SKM-1 (cell line): ENCODE data around the gene ADAR.
"Not testable (repeated sequence)": the region's sequence is repeated elsewhere in the genome, so short reads cannot be mapped to it uniquely, and the experiment has no call there.

Experiments
- DNase-seq: peaks from one replicate; lab custom pipeline; 2025; ENCODE audit not compliant: unreplicated experiment; lab: John Stamatoyannopoulos, UW

The ADAR gene

GRCh38 chr1:154607609-154608396, at the start of gene ADAR:
TSS of gene ADAR (minus strand) at chr1:154608186. CDS start at chr1:154608006, 180 bp downstream.
- DNase-seq, result peak; percentile 99

GRCh38 chr1:154657556-154657955, 49.6 kb upstream of the ADAR start:
- DNase-seq, result peak; percentile 93

- DNase-seq, result no peak
Measured at GRCh38 chr1:154652893-154653292, 44.9 kb upstream of the ADAR start.

DNA sequence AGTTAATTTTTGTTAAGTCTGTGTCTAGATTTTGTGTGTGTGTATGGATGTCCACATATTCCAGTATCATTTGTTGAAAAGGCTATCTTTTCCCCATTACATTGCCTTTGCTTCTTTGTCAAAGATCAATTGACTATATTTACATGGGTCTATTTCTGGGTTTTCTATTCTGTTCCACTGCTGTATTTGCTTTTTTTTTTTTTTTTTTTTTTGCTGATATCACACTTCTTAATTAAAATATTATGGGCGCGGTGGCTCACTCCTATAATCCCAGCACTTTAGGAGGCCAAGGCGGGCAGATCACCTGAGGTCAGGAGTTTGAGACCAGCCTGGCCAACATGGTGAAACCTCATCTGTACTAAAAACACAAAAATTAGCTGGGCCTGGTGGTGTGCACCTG, 36.7 kb upstream of the ADAR start:
- not testable (repeated sequence) for DNase-seq

DNA sequence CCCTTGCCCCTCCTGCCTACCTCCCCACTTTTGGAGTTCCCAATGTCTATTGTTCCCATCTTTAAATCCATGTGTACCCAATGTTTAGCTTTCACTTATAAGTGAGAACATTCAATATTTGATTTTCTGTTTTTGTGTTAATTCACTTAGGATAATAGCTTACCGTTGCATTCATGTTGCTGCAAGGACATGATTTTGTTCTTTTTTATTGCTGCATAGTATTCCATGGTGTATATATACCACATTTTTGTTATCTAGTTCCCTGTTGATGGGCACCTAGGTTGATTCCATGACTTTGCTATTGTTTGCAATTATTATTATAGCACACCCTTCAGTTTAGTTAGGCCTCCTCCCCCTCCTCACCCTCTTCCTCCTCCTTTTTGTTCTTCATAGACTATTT, 33.5 kb upstream of the ADAR start:
- DNase-seq, result no peak

GRCh38 chr1:154639876-154640275, 31.9 kb upstream of the ADAR start:
- no peak for DNase-seq

GRCh38 chr1:154635171-154635570, 27.2 kb upstream of the ADAR start:
- DNase-seq, result no peak

DNA sequence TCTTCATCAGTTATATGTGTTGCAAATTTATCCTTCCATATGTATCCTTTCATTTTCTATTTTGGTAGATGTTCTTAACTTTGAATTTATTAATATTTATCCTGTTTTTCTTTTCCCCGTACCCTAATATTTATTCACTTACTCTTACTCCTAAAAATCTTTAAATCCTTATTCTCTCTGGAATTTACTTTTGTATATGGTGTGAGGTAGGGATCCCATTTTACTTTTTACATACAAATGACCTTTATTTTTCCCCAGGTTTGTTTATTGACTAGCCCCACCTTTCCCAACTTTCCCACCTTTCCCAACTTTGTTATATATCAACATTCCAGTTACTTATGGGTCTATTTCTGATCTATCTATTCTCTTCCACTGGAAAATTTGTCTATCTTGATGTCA, 21.7 kb upstream of the ADAR start:
- DNase-seq, result no peak

GRCh38 chr1:154629061-154629674, 21.2 kb upstream of the ADAR start:
- no peak for DNase-seq

DNA sequence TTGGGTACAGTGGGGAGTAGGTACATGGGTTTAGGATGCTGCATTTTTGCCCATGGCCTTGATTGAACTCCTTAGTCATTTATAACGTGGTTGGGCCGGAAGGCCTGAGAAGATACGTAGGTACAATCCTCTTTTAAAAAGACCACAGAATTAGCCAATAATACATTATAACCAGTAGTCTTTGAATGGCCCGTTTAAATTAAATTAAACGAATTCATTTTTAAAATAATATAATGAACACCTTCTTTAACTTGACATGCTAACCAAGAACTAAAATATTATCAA, 20.1 kb upstream of the ADAR start:
- no peak for DNase-seq

- peak; percentile 80 for DNase-seq
Measured at GRCh38 chr1:154627257-154628120, 19.5 kb upstream of the ADAR start.

DNA sequence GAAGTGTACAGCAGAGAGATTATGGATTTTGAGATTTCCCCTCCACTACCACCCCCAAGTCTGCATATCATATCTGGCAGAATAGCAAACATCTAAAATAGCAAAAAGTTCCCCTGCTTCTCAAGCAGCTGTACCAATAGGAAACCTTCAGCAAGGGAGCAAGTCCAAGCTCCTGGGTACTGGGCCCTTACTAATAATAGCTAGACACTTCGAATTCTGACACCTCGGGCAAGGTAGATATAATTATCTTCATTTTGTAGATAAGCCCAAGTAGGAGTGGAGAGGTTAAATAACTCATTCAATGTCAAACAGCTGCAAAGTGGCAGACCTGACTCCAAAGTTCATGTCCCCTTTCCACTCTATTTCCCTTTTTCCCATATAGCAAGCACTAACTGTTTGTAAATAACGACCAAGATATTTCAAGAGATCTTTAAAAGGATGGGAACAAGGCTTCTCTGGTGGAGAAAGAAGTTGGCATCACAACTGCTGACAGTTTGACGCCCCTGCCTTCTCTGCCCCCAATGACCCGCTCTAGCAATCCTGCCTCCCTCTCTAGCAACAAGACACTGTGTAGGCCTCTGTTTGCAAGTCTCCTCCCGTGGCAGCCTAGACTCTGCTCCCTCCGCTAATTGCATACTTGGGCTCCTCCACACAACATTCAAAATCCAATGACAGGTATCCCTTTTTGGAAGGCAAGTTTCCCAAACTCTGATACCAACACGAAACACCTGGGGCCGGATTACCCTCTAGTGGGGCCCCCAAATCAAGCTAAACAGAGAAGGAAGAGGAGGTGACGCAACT, 18.7 kb upstream of the ADAR start:
- peak; percentile 80 for DNase-seq

GRCh38 chr1:154624746-154625643, 17.0 kb upstream of the ADAR start:
- no peak for DNase-seq

GRCh38 chr1:154623358-154623757, 15.4 kb upstream of the ADAR start:
- DNase-seq, result peak; percentile 71

DNA sequence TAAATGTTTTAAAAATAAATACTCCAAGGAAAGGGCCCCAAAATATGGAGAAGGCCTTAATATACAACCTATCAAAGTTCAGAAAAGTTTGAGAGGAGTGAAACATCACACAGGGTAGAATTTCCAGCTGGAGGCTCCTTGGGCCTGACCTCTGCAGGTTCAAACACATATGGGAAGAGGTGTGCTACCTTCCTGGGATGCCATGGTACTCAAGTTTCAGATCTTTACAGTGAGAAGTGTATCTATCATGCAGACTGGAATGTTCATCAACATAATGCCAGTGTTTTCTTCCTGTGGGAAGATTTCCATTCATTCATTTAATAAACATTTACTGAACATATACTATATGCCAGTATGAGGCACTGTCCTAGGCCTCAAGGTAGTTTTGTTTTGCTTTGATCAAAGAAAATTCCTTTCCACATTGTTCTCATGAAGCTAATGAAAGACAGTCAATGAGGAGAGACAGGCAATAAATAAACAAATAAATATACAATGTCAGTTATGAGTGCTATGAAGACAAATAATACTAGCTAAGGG, 14.6 kb upstream of the ADAR start:
- DNase-seq, result no peak

DNA sequence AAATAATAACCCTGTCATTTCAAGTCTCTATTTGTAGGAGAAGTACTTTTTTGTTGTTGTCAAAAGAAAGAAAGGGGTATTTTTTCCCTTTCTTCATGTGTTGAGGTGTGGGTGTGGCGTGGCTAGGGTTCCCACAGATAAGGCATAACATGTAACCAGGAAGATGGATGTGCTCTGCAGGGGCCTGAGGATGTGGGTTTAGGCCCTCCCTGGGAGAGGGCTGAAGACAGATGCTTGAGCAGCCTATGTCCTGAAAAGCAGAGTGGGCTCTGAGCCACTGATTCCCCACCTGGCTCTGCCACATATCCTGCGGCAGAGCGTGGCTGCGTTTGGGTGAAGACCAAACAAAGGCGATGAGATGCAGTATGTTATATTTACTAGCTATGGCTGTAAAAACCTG, 13.9 kb upstream of the ADAR start:
- DNase-seq, result no peak

DNA sequence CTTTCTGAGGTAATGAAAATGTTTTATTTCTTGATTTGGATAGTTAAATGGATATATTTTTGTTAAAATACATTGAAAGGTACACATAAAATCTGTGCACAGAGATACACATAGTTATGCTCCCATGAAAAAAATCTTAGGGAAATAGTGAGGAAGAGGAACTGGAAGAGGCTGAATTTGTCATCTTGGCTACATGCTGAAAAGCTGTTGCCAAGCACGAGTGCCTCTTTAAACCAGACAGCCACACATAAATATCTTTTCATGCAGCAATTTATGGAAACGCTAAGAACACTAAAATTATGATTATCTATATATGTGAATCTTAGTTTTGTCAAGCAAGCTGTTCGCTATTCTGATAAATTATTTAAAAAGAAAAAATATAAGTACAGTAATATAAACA, 12.8 kb upstream of the ADAR start:
- no peak for DNase-seq

DNA sequence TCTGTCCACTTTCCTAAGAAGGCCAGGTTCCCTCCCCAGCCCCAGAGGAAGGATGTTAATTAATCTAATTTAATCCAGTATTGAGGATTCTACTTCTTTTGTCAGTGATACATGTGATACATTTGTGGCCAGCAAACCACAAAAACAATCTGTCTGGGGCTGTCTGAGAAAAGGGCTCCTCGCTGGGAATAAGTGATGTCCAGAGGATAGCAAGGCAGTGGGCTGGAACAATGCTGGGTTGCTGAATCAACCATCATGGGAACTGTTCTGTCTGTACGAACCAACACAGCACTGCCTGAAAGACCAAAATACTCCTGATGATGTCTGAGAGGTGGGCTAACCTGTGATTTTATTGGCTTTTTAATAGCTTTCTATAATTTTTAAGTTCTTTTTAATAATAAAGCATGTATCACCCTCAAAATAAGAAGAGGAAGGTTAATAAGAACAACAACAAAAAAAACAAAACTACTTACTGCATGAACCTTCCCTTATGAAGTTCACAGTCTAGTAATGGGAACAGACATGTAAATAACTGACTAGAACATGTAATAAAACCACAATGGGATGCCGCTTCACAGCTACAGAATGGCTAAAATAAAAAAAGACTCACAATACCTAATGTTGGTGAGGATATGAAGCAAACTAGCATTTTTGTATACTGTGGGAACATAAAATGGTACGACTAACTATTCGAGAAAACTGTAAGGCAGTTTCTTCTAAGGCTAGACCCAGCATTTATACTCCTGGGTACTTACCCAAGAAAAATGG, 11.4 kb upstream of the ADAR start:
- no peak for DNase-seq

GRCh38 chr1:154616659-154617345, 8.8 kb upstream of the ADAR start:
- no peak for DNase-seq
